Measurements from ENCODE around the gene SLC10A3.

Gene SLC10A3

DNA sequence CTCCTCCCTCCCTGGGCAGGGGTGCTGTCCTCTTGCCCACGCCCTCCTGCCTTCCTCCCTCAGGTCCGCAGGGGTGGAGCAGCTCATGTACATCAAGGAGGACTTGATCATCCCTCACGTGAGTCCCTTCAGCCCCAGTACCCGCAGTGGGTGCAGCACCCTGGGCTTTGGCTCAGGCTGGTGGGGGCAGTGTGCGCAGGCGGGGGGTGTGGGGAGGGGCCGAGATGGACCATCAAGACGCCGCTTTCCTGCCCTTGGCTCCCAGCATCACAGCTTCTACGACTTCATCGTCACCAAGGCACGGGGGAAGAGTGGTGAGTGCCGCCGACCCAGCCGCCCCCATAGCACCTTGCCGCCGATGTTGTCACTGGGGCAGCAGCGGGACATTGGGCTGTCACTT, 40.8 kb downstream of the SLC10A3 start:
- no peak for TF ChIP-seq GATA3 (IDR thresholded peaks at IDR 0.05; ENCODE audit: low read depth, low read length)
- no peak for TF ChIP-seq GATA2 (IDR thresholded peaks at IDR 0.05; ENCODE audit: low read depth, low read length)

DNA sequence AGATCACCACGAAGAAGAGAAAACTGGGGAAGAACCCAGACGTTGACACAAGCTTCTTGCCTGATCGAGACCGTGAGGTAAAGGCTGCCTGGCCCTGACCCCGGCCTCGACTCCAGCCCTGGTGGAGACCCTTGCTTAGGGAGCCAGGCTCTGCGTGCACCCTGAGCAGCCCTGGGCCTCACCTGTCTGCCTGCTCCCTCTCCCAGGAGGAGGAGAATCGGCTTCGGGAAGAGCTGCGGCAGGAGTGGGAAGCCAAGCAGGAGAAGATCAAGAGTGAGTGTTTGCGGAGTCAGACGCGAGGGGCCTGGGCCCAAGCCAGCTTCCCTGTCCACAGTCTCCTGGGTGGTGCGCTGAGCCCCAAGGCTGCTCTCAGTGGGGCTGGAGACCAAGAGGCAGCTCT, 41.9 kb downstream of the SLC10A3 start:
- no peak for TF ChIP-seq GATA3 (IDR thresholded peaks at IDR 0.05; ENCODE audit: low read depth, low read length)
- no peak for TF ChIP-seq GATA2 (IDR thresholded peaks at IDR 0.05; ENCODE audit: low read depth, low read length)

DNA sequence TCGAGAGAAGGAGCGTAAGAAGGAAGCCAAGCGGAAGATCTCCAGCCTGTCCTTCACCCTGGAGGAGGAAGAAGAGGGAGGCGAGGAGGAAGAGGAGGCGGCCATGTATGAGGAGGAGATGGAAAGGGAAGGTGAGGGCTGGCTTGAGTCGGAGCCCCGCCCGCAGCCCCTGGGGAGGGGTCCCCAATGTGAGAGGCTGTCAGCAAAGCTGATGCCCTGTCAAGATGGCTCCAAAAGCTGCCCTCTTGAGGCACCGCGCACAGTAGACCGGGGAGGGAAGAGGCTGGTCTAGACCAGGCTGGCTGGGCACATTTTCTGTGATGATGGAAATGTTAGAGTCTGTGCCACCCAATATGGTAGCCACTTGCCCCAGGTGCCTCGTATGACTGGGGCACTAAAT, 44.0 kb downstream of the SLC10A3 start:
- no peak for TF ChIP-seq GATA2 (IDR thresholded peaks at IDR 0.05; ENCODE audit: low read depth, low read length)
- TF ChIP-seq GATA3 (IDR thresholded peaks at IDR 0.05; ENCODE audit: low read depth, low read length) = no peak

DNA sequence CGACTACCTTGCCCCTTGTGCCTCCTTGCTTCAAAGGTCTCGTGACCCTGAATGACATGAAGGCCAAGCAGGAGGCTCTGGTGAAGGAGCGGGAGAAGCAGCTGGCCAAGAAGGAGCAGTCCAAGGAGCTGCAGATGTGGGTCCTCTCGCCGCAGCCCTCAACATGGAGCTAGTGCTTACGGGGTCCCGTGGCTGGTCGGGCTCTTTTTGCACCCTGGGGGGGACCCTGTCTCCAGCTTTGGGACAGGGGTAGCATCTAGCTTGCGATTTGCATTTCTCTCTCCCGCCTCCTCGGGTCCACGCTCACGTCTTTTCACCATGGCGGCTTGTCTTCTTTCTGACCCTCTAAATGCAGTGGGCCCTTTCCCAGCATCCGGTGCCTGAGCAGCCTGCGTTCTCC, 44.7 kb downstream of the SLC10A3 start:
- TF ChIP-seq GATA2 (IDR thresholded peaks at IDR 0.05; ENCODE audit: low read depth, low read length) (no peak), GATA3 (IDR thresholded peaks at IDR 0.05; ENCODE audit: low read depth, low read length) (no peak)

DNA sequence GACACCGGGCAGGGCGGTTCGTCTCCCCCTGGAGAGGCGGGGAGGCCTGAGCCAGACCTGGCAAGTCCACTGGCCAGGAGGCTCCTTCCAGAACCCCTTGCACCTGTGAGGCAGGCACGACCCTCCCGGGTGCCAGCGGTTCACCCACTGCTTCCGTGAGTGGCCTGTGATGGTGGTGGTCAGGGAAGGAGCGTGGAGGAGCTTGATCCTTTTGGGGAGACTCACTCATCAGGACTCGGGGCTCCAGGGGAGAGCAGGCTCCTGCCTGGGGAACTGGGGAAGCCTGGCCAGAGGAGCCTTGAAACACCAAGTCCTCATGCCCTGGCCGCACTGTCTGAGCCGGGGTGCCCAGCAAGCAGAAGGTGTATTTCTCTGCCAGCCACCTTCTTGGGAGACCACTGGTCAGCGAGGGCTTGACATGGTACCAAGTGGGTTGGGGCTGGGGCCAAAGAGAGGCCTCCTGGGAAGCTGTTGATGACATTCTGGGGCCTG, 45.6 kb downstream of the SLC10A3 start:
- TF ChIP-seq GATA2 (IDR thresholded peaks at IDR 0.05; ENCODE audit: low read depth, low read length) (no peak), GATA3 (IDR thresholded peaks at IDR 0.05; ENCODE audit: low read depth, low read length) (no peak)

DNA sequence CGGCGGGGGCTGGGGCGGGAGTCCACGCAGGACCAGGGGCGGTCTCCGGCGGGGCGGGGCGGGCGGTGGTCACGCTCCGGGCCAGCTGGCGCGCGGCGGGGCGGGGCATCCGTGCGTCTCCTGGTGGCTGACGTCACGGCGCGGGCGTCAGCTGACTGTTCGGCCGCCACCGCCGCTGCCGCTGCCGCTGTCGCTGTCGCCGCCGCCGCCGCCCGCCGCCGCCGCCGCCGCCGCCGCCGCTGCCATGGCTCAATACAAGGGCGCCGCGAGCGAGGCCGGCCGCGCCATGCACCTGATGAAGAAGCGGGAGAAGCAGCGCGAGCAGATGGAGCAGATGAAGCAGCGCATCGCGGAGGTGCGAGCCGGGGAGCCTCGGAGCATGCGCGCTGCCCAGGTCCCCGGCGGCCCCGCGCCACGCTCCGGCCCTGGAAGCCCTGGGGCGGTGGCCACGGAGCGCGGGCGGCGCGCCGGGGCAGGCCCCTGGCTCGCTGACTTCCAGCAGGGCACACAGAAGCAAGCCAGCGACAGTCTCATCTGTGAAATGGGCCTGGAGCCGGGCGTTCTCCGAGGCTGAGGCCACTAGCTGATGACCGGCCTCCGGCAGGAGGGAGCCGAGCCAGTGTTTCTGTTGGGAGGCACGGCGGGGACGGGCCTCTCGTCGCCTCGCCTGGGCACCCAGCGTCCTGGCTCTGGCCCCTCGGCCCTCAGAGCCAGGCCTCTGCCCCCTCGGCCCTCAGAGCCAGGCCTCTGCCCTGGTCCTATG, 46.3 kb downstream of the SLC10A3 start, which contains the start of gene FAM50A:
TSS of gene FAM50A (plus strand) at position 150 of the 763 bp plus-strand sequence. CDS start at position 245, 95 bp downstream.
- TF ChIP-seq GATA3 (IDR thresholded peaks at IDR 0.05; ENCODE audit: low read depth, low read length) (no peak), GATA2 (IDR thresholded peaks at IDR 0.05; ENCODE audit: low read depth, low read length) (no peak)

DNA sequence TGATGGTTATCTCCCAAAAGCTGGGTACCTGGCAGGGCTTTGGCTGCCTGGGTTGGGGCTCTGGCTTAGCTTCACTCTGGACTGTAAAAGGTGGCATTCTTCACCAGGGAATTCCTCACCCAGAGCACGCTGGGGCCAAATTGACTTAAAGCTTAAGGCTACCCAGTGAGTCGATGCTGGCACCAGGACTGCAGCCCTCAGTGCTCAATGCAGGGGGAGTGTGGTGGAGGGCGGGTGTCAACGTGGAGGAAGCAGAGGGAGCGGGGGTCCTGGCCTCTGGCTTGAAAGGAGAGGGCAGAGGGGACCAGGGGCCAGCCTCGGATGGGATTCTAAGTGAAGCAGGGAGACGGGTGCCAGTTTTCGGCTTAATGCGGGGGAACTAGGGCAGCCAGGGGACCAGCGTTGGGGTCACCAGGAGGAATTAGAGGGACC, 46.9 kb downstream of the SLC10A3 start:
- TF ChIP-seq GATA3 (IDR thresholded peaks at IDR 0.05; ENCODE audit: low read depth, low read length) (no peak), GATA2 (IDR thresholded peaks at IDR 0.05; ENCODE audit: low read depth, low read length) (no peak)

DNA sequence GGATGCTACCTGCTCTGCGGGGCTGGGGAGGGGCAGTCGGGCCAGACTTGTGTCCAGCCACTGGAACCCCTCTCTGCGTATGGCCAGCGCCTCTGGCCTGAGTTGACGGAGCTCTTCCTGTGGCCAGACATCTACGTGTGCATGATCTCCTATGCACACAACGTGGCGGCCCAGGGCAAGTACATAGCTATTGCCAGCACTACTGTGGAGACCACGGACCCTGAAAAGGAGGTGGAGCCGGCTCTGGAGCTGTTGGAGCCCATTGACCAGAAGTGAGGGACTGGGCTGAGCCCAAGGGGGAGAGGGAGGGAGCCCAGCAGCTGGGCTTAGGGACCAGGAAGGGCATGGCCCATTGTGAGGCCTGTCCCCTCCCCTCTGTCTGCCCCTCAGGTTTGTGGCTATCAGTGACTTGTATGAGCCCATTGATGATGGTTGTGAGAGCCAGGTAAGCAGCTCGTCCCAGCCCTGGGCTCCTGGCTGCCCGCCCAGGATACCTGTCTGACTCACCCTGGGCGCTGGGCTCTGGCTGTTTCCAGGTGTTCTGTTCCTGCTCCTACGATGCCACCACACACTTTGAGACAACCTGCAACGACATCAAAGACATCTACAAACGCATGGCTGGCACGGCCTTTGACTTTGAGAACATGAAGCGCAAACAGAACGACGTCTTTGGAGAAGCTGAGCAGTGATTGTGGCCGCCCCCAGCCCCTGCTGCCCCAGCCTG, 48.3 kb downstream of the SLC10A3 start:
- no peak for TF ChIP-seq GATA2 (IDR thresholded peaks at IDR 0.05; ENCODE audit: low read depth, low read length)
- no peak for TF ChIP-seq GATA3 (IDR thresholded peaks at IDR 0.05; ENCODE audit: low read depth, low read length)

DNA sequence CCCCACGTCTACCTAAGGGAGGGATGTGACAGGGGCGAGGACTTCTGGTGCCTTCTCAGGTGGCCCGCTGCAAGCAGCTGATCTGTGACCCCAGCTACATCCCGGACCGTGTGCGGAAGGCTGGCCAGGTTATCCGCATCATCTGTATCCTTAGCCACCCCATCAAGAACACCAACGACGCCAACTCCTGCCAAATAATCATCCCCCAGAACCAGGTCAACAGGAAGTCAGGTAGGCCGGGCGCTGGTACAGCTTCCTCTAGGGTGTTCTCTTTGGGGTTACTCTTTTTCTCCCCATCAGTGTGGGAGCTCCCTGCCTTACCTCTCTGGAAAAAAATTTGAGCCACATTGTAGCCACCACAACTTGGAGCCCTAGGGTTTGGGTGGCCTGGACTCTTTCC, 48.9 kb downstream of the SLC10A3 start:
- TF ChIP-seq GATA2 (IDR thresholded peaks at IDR 0.05; ENCODE audit: low read depth, low read length) (no peak), GATA3 (IDR thresholded peaks at IDR 0.05; ENCODE audit: low read depth, low read length) (no peak)

DNA sequence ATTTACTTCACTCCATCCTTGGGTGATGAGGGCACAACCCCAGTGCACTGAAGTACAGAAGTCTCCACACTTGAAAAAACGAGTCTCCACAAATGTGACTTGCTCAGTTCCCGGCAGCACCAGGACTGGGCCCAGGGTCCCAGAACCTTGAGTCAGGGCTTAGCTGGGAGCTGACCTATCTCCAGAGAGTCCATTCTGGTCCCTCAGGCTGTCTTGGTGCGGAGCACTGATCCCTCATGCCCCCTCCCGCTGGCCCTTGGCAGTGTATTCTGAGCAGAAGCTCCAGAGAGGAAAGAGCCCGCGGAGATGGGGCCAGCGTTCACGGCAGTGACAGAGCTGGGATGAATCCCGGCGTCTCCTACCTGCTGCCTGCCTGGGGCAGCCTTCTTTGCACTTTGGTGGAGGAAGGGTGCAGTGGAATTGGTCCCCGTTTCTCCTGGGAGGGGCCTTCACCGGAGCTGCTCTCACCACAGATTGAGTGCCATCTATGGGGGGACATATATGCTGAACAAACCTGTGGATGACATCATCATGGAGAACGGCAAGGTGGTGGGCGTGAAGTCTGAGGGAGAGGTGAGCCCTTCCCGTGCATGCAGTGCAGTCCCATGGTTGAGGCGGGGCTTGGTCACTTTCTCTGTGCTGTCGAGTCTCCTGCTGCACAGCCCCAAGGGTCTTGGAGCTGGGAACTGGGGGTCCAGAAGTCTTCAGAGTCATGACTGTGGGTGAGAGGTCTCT, 49.6 kb downstream of the SLC10A3 start:
- TF ChIP-seq GATA2 (IDR thresholded peaks at IDR 0.05; ENCODE audit: low read depth, low read length) (no peak), GATA3 (IDR thresholded peaks at IDR 0.05; ENCODE audit: low read depth, low read length) (no peak)

DNA sequence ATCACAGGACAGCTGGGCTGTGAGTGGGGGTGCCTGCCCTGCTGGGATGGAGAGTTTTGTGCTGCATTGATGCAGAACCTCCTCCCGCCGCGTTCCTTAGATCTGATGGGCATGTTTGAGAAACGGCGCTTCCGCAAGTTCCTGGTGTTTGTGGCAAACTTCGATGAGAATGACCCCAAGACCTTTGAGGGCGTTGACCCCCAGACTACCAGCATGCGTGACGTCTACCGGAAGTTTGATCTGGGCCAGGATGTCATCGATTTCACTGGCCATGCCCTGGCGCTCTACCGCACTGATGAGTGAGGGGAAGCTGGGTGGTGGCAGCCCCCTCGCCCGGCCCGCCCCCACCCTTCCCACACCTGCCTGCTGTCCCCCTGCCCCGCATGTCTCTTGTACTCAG, 50.6 kb downstream of the SLC10A3 start:
- TF ChIP-seq GATA2 (IDR thresholded peaks at IDR 0.05; ENCODE audit: low read depth, low read length) (no peak), GATA3 (IDR thresholded peaks at IDR 0.05; ENCODE audit: low read depth, low read length) (no peak)

DNA sequence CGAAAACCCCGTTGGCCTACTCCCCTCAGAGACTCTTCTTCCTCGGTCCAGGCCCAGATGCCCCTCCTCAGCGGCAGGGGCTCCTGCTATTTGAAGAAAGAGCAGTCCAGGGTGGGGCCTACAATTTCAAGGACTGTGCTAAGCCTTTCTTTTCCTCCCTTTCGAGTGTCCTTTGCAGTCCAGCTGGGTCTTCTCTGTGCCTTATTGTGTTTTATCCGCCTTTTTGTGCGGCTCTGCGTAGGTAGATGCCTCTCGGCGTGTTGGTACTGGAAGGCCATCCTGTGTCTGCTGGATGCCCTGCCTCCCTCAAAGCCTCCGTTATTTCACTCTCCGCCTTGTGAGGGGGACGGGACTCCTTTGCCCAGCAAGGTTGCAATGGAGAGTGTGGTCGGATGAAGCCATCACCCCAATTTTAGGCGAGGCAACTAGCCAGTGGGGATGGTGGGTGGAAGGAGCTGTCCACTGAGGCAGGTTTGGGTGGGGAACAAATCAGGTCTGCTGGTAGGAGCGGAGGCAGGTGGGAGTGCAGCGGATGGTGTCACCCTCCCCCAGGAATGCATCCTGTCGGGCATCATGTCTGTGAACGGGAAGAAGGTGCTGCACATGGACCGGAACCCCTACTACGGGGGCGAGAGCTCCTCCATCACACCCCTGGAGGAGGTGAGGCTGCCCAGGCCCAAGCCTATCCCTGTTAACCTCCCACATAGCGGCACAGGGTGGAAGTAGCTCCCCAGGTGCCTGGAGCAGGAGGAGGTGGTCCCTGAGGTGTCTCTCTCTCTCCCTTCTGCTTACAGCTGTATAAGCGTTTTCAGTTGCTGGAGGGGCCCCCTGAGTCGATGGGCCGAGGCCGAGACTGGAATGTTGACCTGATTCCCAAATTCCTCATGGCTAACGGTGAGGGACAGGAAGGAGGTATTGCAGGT, 52.2 kb downstream of the SLC10A3 start:
- TF ChIP-seq GATA2 (IDR thresholded peaks at IDR 0.05; ENCODE audit: low read depth, low read length) (no peak), GATA3 (IDR thresholded peaks at IDR 0.05; ENCODE audit: low read depth, low read length) (no peak)

Data from SH-SY5Y (cell line).